Fibroblast of lung (primary cell): Measurements from ENCODE around the gene PRLR.

Source experiments
- EZH2 ChIP-seq: IDR thresholded peaks from 2 replicates; pipeline ENCODE4 v1.5.1; 2012; ENCODE audit warnings: low read length, control low read depth, mild to moderate bottlenecking; ENCODE audit errors: missing control alignments
- TF ChIP-seq, protein P1 (sequence below), 2 donors: IDR thresholded peaks in 1 of 2; conservative IDR thresholded peaks in 1 of 2; 1 replicate in 1 of 2; 2 replicates in 1 of 2; pipeline ENCODE4 v1.5.1; 2011 to 2012; ENCODE audit warnings: low read length in 2 of 2, control low read depth in 1 of 2, inconsistent platforms in 1 of 2, low read depth in 1 of 2, mild to moderate bottlenecking in 1 of 2

DNA sequence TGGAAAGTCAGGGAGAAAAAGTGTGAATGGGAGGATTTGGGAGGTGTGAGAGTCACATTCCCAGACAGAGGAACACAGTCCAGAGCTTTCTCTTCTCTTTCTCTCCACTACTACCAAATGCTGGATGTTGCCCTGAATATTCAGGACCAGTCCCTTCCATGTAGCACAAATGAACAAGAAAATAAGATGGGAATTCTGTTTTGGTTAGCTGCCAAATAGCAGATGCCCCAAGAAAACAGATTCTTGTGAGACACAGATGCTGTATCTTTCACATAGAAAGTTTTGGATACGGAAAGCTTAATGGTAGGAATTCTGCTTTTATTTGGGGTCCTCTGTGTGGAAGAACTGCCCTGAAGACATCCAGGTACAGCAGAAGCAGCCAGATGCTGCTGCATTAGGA, 37.8 kb downstream of the PRLR start:
- TF ChIP-seq, protein P1, sequence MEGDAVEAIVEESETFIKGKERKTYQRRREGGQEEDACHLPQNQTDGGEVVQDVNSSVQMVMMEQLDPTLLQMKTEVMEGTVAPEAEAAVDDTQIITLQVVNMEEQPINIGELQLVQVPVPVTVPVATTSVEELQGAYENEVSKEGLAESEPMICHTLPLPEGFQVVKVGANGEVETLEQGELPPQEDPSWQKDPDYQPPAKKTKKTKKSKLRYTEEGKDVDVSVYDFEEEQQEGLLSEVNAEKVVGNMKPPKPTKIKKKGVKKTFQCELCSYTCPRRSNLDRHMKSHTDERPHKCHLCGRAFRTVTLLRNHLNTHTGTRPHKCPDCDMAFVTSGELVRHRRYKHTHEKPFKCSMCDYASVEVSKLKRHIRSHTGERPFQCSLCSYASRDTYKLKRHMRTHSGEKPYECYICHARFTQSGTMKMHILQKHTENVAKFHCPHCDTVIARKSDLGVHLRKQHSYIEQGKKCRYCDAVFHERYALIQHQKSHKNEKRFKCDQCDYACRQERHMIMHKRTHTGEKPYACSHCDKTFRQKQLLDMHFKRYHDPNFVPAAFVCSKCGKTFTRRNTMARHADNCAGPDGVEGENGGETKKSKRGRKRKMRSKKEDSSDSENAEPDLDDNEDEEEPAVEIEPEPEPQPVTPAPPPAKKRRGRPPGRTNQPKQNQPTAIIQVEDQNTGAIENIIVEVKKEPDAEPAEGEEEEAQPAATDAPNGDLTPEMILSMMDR (conservative IDR thresholded peaks at IDR 0.05 in 1 of 2, IDR thresholded peaks at IDR 0.05 in 1 of 2; ENCODE audit: low read depth in 1 of 2, low read length in 2 of 2) = no peak
- no peak for TF ChIP-seq EZH2
